PC-3 (cell line): ENCODE data around the gene FKBP2.

Experiments used
- CTCF ChIP-seq: fragments of 300-600 bp; sonication (generic); conservative IDR thresholded peaks from 2 replicates; pipeline ENCODE4 v1.5.1; 2017; ENCODE audit warnings: antibody characterized with exemption, low read depth, mild to moderate bottlenecking, low read length
- EZH2phosphoT487 ChIP-seq: fragments of 300-600 bp; sonication (generic); IDR thresholded peaks from 2 replicates; pipeline ENCODE4 v1.6.1; 2018; ENCODE audit warnings: mild to moderate bottlenecking, antibody characterized with exemption, low read length, borderline replicate concordance

- TF ChIP-seq EZH2phosphoT487 (no peak), CTCF (no peak)
These were observed 20.7 kb downstream of the FKBP2 start for GRCh38 chr11:64261556-64262080.
